ENCODE measurements around the gene TIGIT. TPM values are rescaled to one million over a fixed set of nuclear protein-coding genes. Genes with fewer than 3 reads are reported as not detected.

Gene TIGIT
- total RNA-seq, 1 experiment from 2014 or later: not detected

DNA sequence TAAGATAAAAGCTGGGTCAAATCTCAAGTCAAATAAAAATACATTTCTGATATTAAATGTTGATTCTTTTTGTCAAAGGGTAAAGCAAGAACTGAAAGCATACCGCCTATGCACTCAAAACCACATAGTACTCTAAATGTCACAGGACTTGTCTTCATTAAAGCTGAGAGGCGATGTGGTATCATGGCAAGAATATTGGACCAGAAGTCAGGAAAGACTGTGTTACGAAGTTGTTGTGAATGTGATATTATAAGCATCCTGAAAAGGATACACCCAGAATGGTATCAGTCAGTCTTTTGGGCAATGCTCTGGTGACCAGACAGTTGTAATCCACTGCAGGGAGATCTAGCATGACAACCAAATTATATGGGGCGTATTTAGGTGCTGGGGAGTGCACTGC, 33.8 kb downstream of the TIGIT start:
- TF ChIP-seq, protein P1, sequence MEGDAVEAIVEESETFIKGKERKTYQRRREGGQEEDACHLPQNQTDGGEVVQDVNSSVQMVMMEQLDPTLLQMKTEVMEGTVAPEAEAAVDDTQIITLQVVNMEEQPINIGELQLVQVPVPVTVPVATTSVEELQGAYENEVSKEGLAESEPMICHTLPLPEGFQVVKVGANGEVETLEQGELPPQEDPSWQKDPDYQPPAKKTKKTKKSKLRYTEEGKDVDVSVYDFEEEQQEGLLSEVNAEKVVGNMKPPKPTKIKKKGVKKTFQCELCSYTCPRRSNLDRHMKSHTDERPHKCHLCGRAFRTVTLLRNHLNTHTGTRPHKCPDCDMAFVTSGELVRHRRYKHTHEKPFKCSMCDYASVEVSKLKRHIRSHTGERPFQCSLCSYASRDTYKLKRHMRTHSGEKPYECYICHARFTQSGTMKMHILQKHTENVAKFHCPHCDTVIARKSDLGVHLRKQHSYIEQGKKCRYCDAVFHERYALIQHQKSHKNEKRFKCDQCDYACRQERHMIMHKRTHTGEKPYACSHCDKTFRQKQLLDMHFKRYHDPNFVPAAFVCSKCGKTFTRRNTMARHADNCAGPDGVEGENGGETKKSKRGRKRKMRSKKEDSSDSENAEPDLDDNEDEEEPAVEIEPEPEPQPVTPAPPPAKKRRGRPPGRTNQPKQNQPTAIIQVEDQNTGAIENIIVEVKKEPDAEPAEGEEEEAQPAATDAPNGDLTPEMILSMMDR (conservative IDR thresholded peaks at IDR 0.05): no peak

More for the DNA sequence above, 33.8 kb downstream of the TIGIT start:
- no peak overlapping the region for H3K4me3 Mint-ChIP-seq
- peaks cover 0 to 12% (median 2%) of the 10 kb centered on the region in 3 experiments; a peak in 2 of 7 replicates for H3K36me3 Mint-ChIP-seq (ENCODE audit: insufficient read depth in 1 of 3, low read depth in 3 of 3)
- WGBS (ENCODE audit: extremely low coverage, insufficient read length, low lambda C conversion rate): no CpG with 5 or more reads among the region's 4 CpGs
- Histone ChIP-seq H3K9me3 (ENCODE audit: control insufficient read depth, low read depth, low read length) (no peaks in the 10 kb centered on the region), H2BK120ac (ENCODE audit: low read depth, low read length, poor library complexity, severe bottlenecking) (no peak overlapping the region), H4K91ac (ENCODE audit: insufficient read length, low read depth, low read length) (no peak overlapping the region), H3K79me2 (ENCODE audit: insufficient read depth, low read length) (no peaks in the 10 kb centered on the region), H2AFZ (ENCODE audit: low read length) (no peak overlapping the region), H4K8ac (replicated peaks; ENCODE audit: insufficient read length, low read depth, low read length) (no peak overlapping the region), H3K23ac (ENCODE audit: insufficient read length, low read depth, low read length) (no peak overlapping the region), H3K4me1 (ENCODE audit: insufficient read depth, low read length) (no peaks in the 10 kb centered on the region), H3K18ac (ENCODE audit: insufficient read length, low read depth, low read length) (no peak overlapping the region), H2AK5ac (ENCODE audit: insufficient read length, low read length) (no peak overlapping the region), H3K56ac (ENCODE audit: insufficient read length, low read depth, low read length) (no peak overlapping the region), H3K4ac (ENCODE audit: low read depth, low read length) (no peak overlapping the region), H3K9ac (ENCODE audit: extremely low read depth, insufficient read length, low read length) (no peak overlapping the region), H2BK20ac (ENCODE audit: low read depth, low read length, poor library complexity, severe bottlenecking) (no peak overlapping the region), H3K27ac (ENCODE audit: insufficient read length, low read depth, low read length) (no peak overlapping the region), H2BK5ac (ENCODE audit: insufficient read length, low read length) (no peak overlapping the region), H3K27me3 (ENCODE audit: insufficient read depth, low read length) (no peaks in the 10 kb centered on the region), H3T11ph (ENCODE audit: low read length) (no peak overlapping the region), H3K79me1 (ENCODE audit: insufficient read depth, low read depth, low read length, poor library complexity, severe bottlenecking) (no peaks in the 10 kb centered on the region), H4K20me1 (ENCODE audit: control insufficient read depth, insufficient read depth, insufficient read length) (no peaks in the 10 kb centered on the region), H3K23me2 (ENCODE audit: insufficient read length, low read depth, low read length, poor library complexity, severe bottlenecking) (no peaks in the 10 kb centered on the region), H4K5ac (ENCODE audit: insufficient read length, low read depth, low read length) (no peak overlapping the region), H2BK15ac (ENCODE audit: low read depth, low read length) (no peak overlapping the region), H3K14ac (ENCODE audit: insufficient read depth, low read length) (no peak overlapping the region), H3K4me2 (ENCODE audit: insufficient read depth, insufficient read length, low read length) (no peak overlapping the region), H2BK12ac (ENCODE audit: insufficient read length, low read depth, low read length) (no peak overlapping the region)
- peaks cover 27 to 31% of the 10 kb centered on the region in 2 experiments for H3K4me1 Mint-ChIP-seq
- no peak overlapping the region for H3K27ac Mint-ChIP-seq
- peaks cover 0 to 4% of the 10 kb centered on the region in 2 experiments; a peak in 1 of 5 replicates for H3K9me3 Mint-ChIP-seq
- DNase-seq: no peak
- no peaks in the 10 kb centered on the region for H3K27me3 Mint-ChIP-seq (ENCODE audit: low read depth)
